Measurements from ENCODE around the gene EIF4B. TPM values are rescaled to one million over a fixed set of nuclear protein-coding genes. Genes with fewer than 3 reads are reported as not detected.
A peak's percentile ranks its signal among the peaks of the same experiment; 100 is the strongest.

Gene EIF4B
- polyA plus RNA-seq, 1 experiment = 296 TPM

DNA sequence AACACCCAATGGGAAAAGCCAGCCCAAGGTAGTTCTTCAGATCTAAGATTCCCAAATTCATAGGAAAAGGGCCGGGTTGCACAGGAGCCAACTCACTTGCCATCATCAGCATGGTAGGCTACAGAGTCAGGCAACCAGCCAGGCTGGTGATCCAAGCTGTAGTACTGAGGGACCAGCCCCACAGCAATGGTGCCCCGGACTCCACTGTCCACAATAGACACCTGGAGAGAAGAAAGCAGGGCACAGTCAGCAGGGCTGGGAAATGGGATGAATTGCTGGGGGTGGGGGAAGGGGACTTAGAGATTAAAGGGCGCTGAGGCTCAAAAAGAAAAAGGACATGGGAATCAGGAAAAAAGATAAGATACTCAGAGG is 68.7 kb downstream of the EIF4B start:
- Histone ChIP-seq H3K27me3 (ENCODE audit: control insufficient read depth, insufficient read depth, low read length) (no peaks in the 10 kb centered on the region), H3K4me3 (ENCODE audit: low read depth, low read length) (no peak overlapping the region), H3K36me3 (ENCODE audit: control insufficient read depth, insufficient read depth, low read length) (peaks cover 20% of the 10 kb centered on the region)
- CTCF ChIA-PET = interaction anchor here (6.8 to 17.3 kb wide), 3 partner anchors 9 to 25 kb away, joined by 59 to 285 read pairs (median 80); partner anchors contain the start of genes IGFBP6 and TNS2
- TF ChIP-seq, protein P1, sequence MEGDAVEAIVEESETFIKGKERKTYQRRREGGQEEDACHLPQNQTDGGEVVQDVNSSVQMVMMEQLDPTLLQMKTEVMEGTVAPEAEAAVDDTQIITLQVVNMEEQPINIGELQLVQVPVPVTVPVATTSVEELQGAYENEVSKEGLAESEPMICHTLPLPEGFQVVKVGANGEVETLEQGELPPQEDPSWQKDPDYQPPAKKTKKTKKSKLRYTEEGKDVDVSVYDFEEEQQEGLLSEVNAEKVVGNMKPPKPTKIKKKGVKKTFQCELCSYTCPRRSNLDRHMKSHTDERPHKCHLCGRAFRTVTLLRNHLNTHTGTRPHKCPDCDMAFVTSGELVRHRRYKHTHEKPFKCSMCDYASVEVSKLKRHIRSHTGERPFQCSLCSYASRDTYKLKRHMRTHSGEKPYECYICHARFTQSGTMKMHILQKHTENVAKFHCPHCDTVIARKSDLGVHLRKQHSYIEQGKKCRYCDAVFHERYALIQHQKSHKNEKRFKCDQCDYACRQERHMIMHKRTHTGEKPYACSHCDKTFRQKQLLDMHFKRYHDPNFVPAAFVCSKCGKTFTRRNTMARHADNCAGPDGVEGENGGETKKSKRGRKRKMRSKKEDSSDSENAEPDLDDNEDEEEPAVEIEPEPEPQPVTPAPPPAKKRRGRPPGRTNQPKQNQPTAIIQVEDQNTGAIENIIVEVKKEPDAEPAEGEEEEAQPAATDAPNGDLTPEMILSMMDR (IDR thresholded peaks at IDR 0.05; ENCODE audit: insufficient read depth, low read depth, low read length) = no peak
- POLR2A ChIA-PET = no interaction called here
- no peak for DNase-seq (ENCODE audit: low read depth)

DNA sequence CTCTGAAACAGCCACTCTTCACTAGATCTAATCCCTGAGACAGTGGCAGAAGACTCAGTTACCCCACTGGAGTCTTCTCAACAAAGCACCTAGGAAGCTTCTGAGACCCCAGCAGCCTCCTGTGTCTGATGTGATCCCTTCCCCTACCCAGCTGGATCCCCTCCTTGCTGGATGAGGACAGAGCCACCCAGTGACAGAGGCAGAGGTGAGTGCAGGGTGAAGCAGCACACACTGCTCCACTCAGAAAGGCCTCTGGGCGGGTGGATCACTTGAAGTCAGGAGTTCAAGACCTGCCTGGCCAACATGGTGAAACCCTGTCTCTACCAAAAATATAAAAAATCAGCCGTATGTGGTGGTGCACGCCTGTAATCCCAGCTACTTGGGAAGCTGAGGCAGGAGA is 70.2 kb downstream of the EIF4B start:
- POLR2A ChIA-PET = no interaction called here
- Histone ChIP-seq H3K36me3 (ENCODE audit: control insufficient read depth, insufficient read depth, low read length) (peaks cover 20% of the 10 kb centered on the region), H3K4me3 (ENCODE audit: low read depth, low read length) (no peak overlapping the region), H3K27me3 (ENCODE audit: control insufficient read depth, insufficient read depth, low read length) (no peaks in the 10 kb centered on the region)
- DNase-seq (ENCODE audit: low read depth) = no peak
- CTCF ChIA-PET = interaction anchor here (6.8 to 17.3 kb wide), 3 partner anchors 10 to 26 kb away, joined by 59 to 285 read pairs (median 80); partner anchors contain the start of genes IGFBP6 and TNS2
- TF ChIP-seq, protein P1 (IDR thresholded peaks at IDR 0.05; ENCODE audit: insufficient read depth, low read depth, low read length) = no peak

DNA sequence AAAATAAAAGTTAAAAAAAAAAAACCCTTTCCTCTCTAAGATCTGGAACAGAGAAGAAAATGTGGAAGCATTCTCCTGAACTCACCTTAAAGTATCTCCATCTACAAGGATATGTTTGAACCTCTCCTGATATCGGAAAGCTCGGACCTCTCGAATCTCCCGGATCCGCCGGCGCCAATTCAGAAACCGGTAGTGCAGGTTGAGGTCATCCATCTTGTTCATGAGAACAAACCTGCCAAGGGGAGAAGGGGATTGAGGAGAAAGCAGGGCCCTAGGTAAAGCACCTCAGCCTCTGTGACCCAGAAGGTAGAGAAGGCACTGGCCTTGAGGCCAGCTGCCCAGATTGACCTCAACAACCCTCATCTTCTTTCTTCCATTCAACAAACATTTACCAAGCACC is 70.8 kb downstream of the EIF4B start:
- DNase-seq (ENCODE audit: low read depth) = no peak
- CTCF ChIA-PET = interaction anchor here (6.8 to 17.3 kb wide), 3 partner anchors 11 to 27 kb away, joined by 59 to 285 read pairs (median 80); partner anchors contain the start of genes IGFBP6 and TNS2
- POLR2A ChIA-PET = no interaction called here
- Histone ChIP-seq H3K27me3 (ENCODE audit: control insufficient read depth, insufficient read depth, low read length) (no peaks in the 10 kb centered on the region), H3K4me3 (ENCODE audit: low read depth, low read length) (no peak overlapping the region), H3K36me3 (ENCODE audit: control insufficient read depth, insufficient read depth, low read length) (peaks cover 20% of the 10 kb centered on the region)
- TF ChIP-seq, protein P1 (IDR thresholded peaks at IDR 0.05; ENCODE audit: insufficient read depth, low read depth, low read length) = no peak

DNA sequence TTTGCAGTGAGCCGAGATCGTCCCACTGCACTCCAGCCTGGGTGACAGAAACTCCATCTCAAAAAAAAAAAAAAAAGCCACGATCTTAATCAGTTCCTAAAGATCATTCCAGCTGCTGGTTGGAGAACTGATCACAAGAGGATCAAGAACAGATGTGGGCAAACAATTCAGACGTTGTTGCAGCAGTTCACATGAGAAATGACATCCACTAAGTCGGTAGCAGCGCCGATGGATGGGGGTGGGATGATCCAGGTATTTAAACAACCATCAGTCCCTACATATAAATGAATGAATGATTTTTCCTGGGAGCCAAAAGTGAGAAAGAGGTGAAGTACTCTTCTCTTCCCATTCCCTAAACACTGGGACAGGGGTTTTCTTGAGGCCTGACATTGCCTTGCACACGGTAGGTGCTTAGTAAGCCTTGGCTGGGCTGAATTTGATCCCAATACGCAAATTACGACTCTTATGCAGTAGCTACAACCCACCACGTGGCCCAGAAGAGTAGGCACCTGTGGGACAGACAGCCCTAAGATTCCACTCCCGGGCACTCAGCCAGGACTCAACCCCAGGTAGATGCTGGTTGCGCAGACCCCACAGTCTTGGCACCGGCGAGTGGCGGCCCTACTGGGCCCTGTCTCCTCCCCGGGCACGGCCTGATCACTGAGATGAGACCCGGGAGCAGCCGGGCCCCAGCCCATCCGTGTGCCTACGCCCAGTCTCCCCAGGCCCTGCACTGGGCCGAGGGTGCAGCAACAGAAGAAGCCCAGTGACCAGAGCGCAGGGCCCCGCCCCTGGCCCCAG is 72.4 kb downstream of the EIF4B start:
- CTCF ChIA-PET = interaction anchor here (0.9 to 9.6 kb wide), 6 partner anchors 8 to 31 kb away, joined by 3 to 80 read pairs (median 22); partner anchors contain the start of gene IGFBP6
- DNase-seq (ENCODE audit: low read depth) = no peak
- TF ChIP-seq, protein P1 (IDR thresholded peaks at IDR 0.05; ENCODE audit: insufficient read depth, low read depth, low read length) = no peak
- Histone ChIP-seq H3K36me3 (ENCODE audit: control insufficient read depth, insufficient read depth, low read length) (peaks cover 18% of the 10 kb centered on the region), H3K4me3 (ENCODE audit: low read depth, low read length) (peak overlapping the region; percentile 74), H3K27me3 (ENCODE audit: control insufficient read depth, insufficient read depth, low read length) (no peaks in the 10 kb centered on the region)
- POLR2A ChIA-PET = interaction anchor here (0.5 to 1.2 kb wide), 10 partner anchors 10 to 270 kb away, joined by 3 to 14 read pairs (median 4); partner anchors contain the start of genes CSAD, IGFBP6, TNS2 and ZNF740

Measured in BJ (cell line).